ENCODE data around the gene ACTN3.
"Not testable (repeated sequence)": the region's sequence is repeated elsewhere in the genome, so short reads cannot be mapped to it uniquely, and the experiment has no call there.

ACTN3 gene

GRCh38 chr11:66600631-66601233, 54.0 kb downstream of the ACTN3 start:
- peak; percentile 16 for DNase-seq (ENCODE audit: low read depth)

- DNase-seq (ENCODE audit: low read depth): no peak
Measured at GRCh38 chr11:66603072-66603471, 56.4 kb downstream of the ACTN3 start.

GRCh38 chr11:66604155-66604554, 57.5 kb downstream of the ACTN3 start:
- DNase-seq (ENCODE audit: low read depth): no peak

GRCh38 chr11:66606608-66607007, 59.9 kb downstream of the ACTN3 start:
- DNase-seq (ENCODE audit: low read depth): not testable (repeated sequence)

- peak; percentile 93 for DNase-seq (ENCODE audit: low read depth)
Measured at GRCh38 chr11:66607126-66607834, 60.6 kb downstream of the ACTN3 start.

GRCh38 chr11:66609721-66610617, 63.3 kb downstream of the ACTN3 start:
- no peak for DNase-seq (ENCODE audit: low read depth)

GRCh38 chr11:66612458-66612857, 65.8 kb downstream of the ACTN3 start:
- DNase-seq (ENCODE audit: low read depth): no peak

Measured in fibroblast of gingiva (primary cell).